NCI-H82 treated with DMSO at 0.1 percent for 48 hours (cell line): ENCODE data around the gene UBE3B.

Source experiments
- DNase-seq: peaks from one replicate; lab custom pipeline; 2025; ENCODE audit not compliant: unreplicated experiment; lab: John Stamatoyannopoulos, UW

Gene UBE3B

DNA sequence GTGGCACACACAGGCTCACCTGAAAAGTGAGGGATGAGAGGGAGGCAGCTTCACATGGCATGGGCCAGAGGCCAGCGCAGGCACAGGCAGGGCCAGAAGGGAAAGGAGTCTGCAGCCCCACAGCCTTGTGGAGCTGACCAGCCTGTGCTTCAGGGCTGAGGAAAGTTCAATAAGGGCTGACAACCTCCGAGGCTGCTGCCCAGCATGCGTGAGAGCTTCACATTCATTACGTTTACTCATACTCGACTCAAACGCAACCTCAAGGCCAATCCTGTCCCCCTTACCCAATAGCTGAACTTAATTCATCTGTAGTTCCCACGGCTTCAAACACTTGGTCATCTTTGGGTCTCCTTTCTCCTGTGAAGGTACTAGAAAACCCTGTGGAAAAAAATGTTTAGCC is 91.1 kb downstream of the UBE3B start:
- no peak for DNase-seq

DNA sequence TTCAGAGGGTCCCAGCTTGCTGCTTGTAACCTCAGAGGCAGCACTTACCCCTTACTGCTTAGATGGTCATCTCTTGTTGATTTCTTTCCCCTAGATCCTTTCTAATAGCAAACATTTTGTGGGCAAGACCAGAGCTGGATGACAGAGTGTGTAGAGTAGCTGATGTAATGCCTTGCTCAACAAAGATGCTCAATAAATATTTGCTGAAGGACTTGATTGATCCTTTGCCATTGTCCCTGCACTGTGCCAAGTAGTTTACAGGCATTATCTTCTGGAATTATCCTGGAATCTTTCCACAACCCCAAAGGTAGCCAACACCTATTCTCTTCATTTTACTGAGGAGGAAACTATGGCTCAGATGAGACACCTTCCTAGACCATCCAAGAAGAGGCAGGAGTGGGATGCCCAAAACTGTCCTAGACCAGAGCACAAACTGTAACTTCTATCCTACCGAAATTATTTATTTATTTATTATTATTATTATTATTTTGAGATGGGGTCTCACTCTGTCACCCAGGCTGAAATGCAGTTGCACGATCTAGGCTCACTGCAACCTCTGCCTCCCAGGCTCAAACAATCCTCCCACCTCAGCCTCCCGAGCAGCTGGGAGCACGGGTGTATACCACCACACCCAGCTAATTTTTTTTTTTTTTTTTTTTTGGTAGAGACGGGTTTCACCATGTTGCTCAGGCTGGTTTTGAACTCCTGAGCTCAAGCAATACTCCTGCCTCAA is 94.5 kb downstream of the UBE3B start:
- no peak for DNase-seq

DNA sequence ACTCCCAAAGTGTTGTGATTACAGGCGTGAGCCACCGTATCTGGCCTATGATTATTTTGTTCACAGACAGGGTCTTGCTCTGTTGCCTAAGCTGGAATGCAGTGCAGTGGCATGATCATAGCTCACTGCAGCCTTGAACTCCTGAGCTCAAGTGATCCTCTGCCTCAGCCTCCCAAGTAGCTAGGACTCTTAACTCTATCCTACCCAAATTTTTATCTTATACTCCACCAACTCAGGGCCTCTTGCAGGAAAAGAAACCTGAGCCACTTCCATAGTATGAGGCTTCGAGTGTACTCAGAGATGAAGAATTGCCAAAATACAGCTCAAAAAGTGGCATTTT is 95.0 kb downstream of the UBE3B start:
- no peak for DNase-seq

GRCh38 chr12:109573029-109573913 is 95.8 kb downstream of the UBE3B start, which contains the start of the genes MMAB and MVK:
MMAB (minus strand) TSS chr12:109573504; CDS start chr12:109573480, 24 bp downstream.
MVK (plus strand) TSS chr12:109573794; CDS start chr12:109574823, 1,029 bp downstream.
- DNase-seq = peak; percentile 97

- DNase-seq = no peak
Observed at GRCh38 chr12:109573914-109574244, 96.4 kb downstream of the UBE3B start.

- DNase-seq = no peak
Observed at GRCh38 chr12:109575683-109576082, 98.2 kb downstream of the UBE3B start.

- DNase-seq = no peak
Observed at GRCh38 chr12:109577311-109577710, 99.9 kb downstream of the UBE3B start.

- no peak for DNase-seq
Observed at GRCh38 chr12:109578330-109578927, 101.0 kb downstream of the UBE3B start.

DNA sequence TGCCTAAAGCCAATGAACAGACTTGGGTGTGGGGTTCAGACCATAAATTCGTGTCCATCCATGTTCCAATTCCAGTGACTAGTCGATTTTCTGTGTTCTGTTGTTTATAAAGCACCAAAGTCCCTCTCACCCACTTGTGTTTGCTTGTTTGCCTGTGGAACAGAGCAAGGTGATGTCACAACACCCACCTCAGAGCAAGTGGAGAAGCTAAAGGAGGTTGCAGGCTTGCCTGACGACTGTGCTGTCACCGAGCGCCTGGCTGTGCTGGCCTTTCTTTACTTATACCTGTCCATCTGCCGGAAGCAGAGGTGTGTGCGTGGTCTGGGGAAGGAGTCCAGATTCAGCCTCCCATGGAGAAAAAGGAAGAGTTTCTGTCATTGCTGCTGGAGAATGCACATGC is 102.2 kb downstream of the UBE3B start:
- DNase-seq = no peak

DNA sequence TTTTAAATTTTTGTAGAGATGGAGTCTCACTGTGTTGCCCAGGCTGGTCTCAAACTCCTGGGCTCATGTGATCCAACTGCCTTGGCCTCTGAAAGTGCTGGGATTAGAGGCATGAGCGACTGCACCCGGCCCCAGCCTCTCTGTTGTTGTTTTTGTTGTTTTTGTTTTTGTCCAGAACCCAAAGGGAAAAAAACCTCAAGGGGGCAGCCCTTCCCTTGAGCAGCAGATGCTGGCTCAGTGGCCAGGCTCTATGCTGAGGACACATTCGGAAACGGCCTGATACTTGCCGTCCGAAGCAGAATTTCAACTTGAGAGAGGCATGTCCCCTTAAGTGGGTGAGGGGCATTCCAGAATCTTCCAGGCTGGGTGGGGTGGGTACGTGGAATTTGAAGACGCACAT is 102.8 kb downstream of the UBE3B start:
- DNase-seq = no peak

- DNase-seq = no peak
Observed at GRCh38 chr12:109580684-109581333, 103.4 kb downstream of the UBE3B start.

GRCh38 chr12:109581334-109581691 is 103.9 kb downstream of the UBE3B start:
- no peak for DNase-seq

DNA sequence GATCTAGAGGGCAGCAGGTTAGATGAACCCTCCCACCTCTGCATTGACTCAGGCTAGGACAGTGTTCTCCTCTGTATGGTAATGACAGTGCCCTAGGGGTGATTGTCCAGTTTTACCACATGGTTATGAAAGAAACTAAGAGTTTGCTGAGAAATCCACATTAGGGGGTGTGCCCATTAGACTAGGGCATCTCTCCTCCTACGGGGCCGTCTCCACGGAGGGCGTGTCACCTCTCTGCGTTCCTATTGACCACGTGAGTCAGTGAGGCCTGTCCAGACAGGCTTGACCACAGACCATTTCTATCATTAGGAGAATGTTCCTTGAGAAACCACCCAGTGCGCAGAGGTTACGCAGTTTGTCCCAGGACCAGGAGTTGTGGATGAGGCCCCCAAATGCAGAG is 104.4 kb downstream of the UBE3B start:
- no peak for DNase-seq

DNA sequence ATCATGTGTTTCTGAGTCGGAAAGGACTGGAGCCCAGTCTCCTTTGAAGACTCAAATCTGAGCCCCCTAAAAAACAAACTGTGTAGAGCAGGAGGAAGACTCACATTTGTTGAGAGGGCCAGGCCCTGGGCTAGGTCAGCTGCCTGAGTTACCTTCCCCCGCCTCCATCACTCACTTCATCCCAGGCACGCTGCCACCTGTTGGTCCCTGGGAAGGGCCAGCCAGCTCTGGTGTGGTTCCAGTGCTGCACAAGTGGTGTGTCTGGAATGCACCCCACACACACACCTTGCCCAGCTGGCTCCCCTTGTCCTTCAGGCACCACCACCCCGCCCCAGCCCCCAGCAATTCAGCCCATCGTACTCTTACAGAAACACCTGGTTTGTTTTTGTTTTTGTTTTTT is 105.2 kb downstream of the UBE3B start:
- no peak for DNase-seq

GRCh38 chr12:109583733-109584132 is 106.3 kb downstream of the UBE3B start:
- no peak for DNase-seq
